Right renal pelvis (tissue), 4 donors: ENCODE measurements around the gene ART1. TPM values are rescaled to one million over a fixed set of nuclear protein-coding genes. Genes with fewer than 3 reads are reported as not detected.

Experiments
- DNase-seq, 4 donors: peaks; one replicate each; pipeline ENCODE4 v3.0.0-alpha.2; 2013; ENCODE audit warnings: low read depth in 4 of 4, low spot score in 3 of 4, missing footprints in 1 of 4
- polyA plus RNA-seq, 4 donors: library from polyadenylated mRNA; unstranded; fragments of 120-200 nt; gene quantifications; one replicate each; pipeline ENCODE4 v1.2.1, GENCODE V29; 2013; ENCODE audit not compliant: insufficient read length in 4 of 4

ART1 gene
- polyA plus RNA-seq, 4 donors, result 0.10 to 0.19 (median 0.16) TPM; not detected in 1

DNA sequence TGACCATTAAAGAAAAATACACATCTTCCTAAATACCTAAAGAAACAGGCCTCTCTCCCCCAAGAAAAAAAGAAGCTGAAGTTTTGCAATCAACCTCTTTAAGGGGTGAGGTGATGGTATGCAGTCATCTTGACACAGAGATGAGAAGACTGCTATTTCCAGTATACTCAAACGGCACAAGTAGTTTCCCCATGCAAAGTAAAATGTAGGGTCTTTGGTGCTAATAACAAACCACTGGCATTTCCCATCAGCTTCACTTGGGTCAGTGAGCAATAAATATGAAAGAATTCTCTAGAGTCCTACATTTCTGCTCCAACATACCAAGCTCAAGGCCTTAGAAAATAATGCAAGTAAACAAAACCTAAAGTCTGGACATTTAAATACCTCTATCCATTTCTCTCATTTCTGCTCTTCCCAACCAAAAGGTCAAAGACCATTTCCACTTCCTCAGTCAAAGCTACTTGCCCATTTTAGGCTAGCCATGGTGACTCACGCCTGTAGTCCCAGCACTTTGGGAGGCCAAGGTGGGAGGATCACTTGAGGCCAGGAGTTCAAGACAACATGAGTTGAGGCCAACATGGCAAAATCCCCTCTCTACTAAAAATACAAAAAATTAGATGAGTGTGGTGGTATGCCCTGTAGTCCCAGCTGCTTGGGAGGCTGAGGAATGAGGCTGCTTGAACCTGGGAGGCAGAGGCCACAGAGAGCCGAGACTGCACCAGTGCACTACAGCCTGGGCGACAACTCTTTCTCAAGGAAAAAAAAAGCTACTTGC lies 65.7 kb downstream of the ART1 start:
- no peak for DNase-seq

DNA sequence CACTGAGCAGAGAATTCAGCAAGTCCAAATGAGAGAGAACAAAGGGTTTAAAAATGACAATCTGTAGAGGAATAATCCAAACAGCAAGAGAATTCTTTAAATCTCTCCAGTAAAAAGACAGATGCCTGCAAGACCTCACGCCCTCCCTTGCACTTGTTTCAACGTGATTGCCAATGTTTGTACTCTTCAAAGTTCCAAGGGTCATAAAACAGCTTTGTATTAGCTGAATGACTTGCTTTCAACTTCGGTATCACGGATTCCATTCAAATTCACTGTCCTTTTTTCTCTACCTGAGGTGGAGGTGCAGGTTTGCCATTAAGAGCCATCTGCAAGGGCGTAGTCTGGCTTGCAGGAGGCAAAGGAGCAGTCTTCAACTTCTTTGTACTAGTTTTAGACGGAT lies 67.3 kb downstream of the ART1 start:
- no peak for DNase-seq

Other genes starting within 250 kb of the ART1 start
- 1 to 10 TPM; 2.8 to 4.3 (median 3.5) TPM for gene ART5, start 3.1 kb upstream of the ART1 start, polyA plus RNA-seq
- gene CHRNA10, start 26.3 kb downstream of the ART1 start, polyA plus RNA-seq, result 1 to 10 TPM; 1.4 to 2.6 (median 1.5) TPM
- gene NUP98, start 152.4 kb downstream of the ART1 start, polyA plus RNA-seq, result 10 to 100 TPM; 60.2 to 63.0 (median 61.3) TPM
- 10 to 100 TPM; 33.3 to 44.2 (median 37.2) TPM for gene PGAP2, start 163.4 kb downstream of the ART1 start, polyA plus RNA-seq
- gene RHOG, start 195.8 kb downstream of the ART1 start, polyA plus RNA-seq, result 10 to 100 TPM; 24.7 to 31.3 (median 25.5) TPM
- gene STIM1, start 210.5 kb downstream of the ART1 start, polyA plus RNA-seq, result 10 to 100 TPM; 31.0 to 36.0 (median 33.7) TPM